H9 (cell line): ENCODE measurements around the gene MED31. TPM values are rescaled to one million over a fixed set of nuclear protein-coding genes. Genes with fewer than 3 reads are reported as not detected.

Experiments used
- DNase-seq: peaks from one replicate; pipeline ENCODE4 v3.0.0-alpha.2; 2017
- H2AFZ ChIP-seq: one replicate; pipeline ENCODE4 v1.6.1; 2013; ENCODE audit warnings: mild to moderate bottlenecking, low read length, control low read depth, moderate library complexity
- H2AK5ac ChIP-seq: 2 replicates; pipeline ENCODE4 v1.6.1; 2013; ENCODE audit warnings: low read length, control low read depth, mixed read lengths; ENCODE audit not compliant: insufficient read length
- H2BK120ac ChIP-seq: one replicate; pipeline ENCODE4 v1.6.1; 2013; ENCODE audit warnings: low read depth, mild to moderate bottlenecking, low read length, control low read depth, inconsistent platforms; ENCODE audit not compliant: poor library complexity, severe bottlenecking
- H2BK12ac ChIP-seq: 2 replicates; pipeline ENCODE4 v1.6.1; 2013; ENCODE audit warnings: low read length, control low read depth, mixed read lengths, low read depth; ENCODE audit not compliant: insufficient read length
- H2BK15ac ChIP-seq: 2 replicates; pipeline ENCODE4 v1.6.1; 2013; ENCODE audit warnings: low read depth, low read length, control low read depth
- H2BK20ac ChIP-seq: one replicate; pipeline ENCODE4 v1.6.1; 2013; ENCODE audit warnings: low read depth, mild to moderate bottlenecking, low read length, control low read depth, inconsistent platforms; ENCODE audit not compliant: poor library complexity, severe bottlenecking
- H2BK5ac ChIP-seq: 2 replicates; pipeline ENCODE4 v1.6.1; 2013; ENCODE audit warnings: low read length, control low read depth, mixed read lengths; ENCODE audit not compliant: insufficient read length
- H3K14ac ChIP-seq: 2 replicates; pipeline ENCODE4 v1.6.1; 2013; ENCODE audit warnings: low read length, control low read depth; ENCODE audit not compliant: insufficient read depth
- H3K18ac ChIP-seq: 2 replicates; pipeline ENCODE4 v1.6.1; 2013; ENCODE audit warnings: low read depth, mild to moderate bottlenecking, mixed read lengths, low read length, control low read depth; ENCODE audit not compliant: insufficient read length
- H3K23ac ChIP-seq: 2 replicates; pipeline ENCODE4 v1.6.1; 2013; ENCODE audit warnings: low read length, control low read depth, mixed read lengths, low read depth; ENCODE audit not compliant: insufficient read length
- H3K23me2 ChIP-seq: 2 replicates; pipeline ENCODE4 v1.6.1; 2013; ENCODE audit warnings: low read depth, mild to moderate bottlenecking, mixed read lengths, low read length, control low read depth; ENCODE audit not compliant: insufficient read length, poor library complexity, severe bottlenecking
- H3K27ac ChIP-seq: 2 replicates; pipeline ENCODE4 v1.5.1; 2013; ENCODE audit warnings: low read length, control low read depth, mixed read lengths, low read depth; ENCODE audit not compliant: insufficient read length
- H3K27me3 ChIP-seq: 2 replicates; pipeline ENCODE4 v1.6.1; 2013; ENCODE audit warnings: low read length, control low read depth, inconsistent platforms; ENCODE audit not compliant: insufficient read depth
- H3K4ac ChIP-seq: 2 replicates; pipeline ENCODE4 v1.6.1; 2013; ENCODE audit warnings: low read depth, mild to moderate bottlenecking, control low read depth, inconsistent platforms, low read length, moderate library complexity
- H3K4me1 ChIP-seq: 2 replicates; pipeline ENCODE4 v1.6.1; 2013; ENCODE audit warnings: low read length, control low read depth, inconsistent platforms; ENCODE audit not compliant: insufficient read depth
- H3K4me2 ChIP-seq: 2 replicates; pipeline ENCODE4 v1.6.1; 2013; ENCODE audit warnings: low read length, control low read depth, mixed read lengths; ENCODE audit not compliant: insufficient read length, insufficient read depth
- H3K56ac ChIP-seq: 2 replicates; pipeline ENCODE4 v1.6.1; 2013; ENCODE audit warnings: low read depth, mild to moderate bottlenecking, mixed read lengths, low read length, control low read depth; ENCODE audit not compliant: insufficient read length
- H3K79me1 ChIP-seq: 2 replicates; pipeline ENCODE4 v1.6.1; 2013; ENCODE audit warnings: low read depth, mild to moderate bottlenecking, moderate library complexity, low read length, control low read depth, inconsistent platforms; ENCODE audit not compliant: insufficient read depth, poor library complexity, severe bottlenecking
- H3K79me2 ChIP-seq: 2 replicates; pipeline ENCODE4 v1.6.1; 2013; ENCODE audit warnings: low read length, control low read depth, inconsistent platforms; ENCODE audit not compliant: insufficient read depth
- H3K9ac ChIP-seq: 2 replicates; pipeline ENCODE4 v1.6.1; 2013; ENCODE audit warnings: low read length, control low read depth, mixed read lengths; ENCODE audit not compliant: insufficient read length; ENCODE audit errors: extremely low read depth
- H3K9me3 ChIP-seq: one replicate; pipeline ENCODE4 v1.6.1; 2013; ENCODE audit warnings: low read depth, low read length, inconsistent platforms; ENCODE audit not compliant: control insufficient read depth
- H3T11ph ChIP-seq: one replicate; pipeline ENCODE4 v1.6.1; 2013; ENCODE audit warnings: mild to moderate bottlenecking, low read length, control low read depth, inconsistent platforms
- H4K20me1 ChIP-seq: one replicate; pipeline ENCODE4 v1.6.1; 2013; ENCODE audit not compliant: control insufficient read depth, insufficient read length, insufficient read depth
- H4K5ac ChIP-seq: 2 replicates; pipeline ENCODE4 v1.6.1; 2013; ENCODE audit warnings: low read depth, mild to moderate bottlenecking, mixed read lengths, low read length, control low read depth; ENCODE audit not compliant: insufficient read length
- H4K8ac ChIP-seq: replicated peaks from 2 replicates; pipeline ENCODE4 v1.6.1; 2013; ENCODE audit warnings: low read length, control low read depth, mixed read lengths, low read depth; ENCODE audit not compliant: insufficient read length
- H4K91ac ChIP-seq: 2 replicates; pipeline ENCODE4 v1.6.1; 2013; ENCODE audit warnings: low read depth, mild to moderate bottlenecking, moderate library complexity, mixed read lengths, low read length, control low read depth; ENCODE audit not compliant: insufficient read length
- H3K27ac Mint-ChIP-seq, 3 experiments: 2 replicates in 2 of 3; 3 replicates in 1 of 3; pipeline ENCODE4 v1.8.0; 2020 to 2021; ENCODE audit warnings: mixed read lengths in 3 of 3, mild to moderate bottlenecking in 1 of 3, moderate library complexity in 1 of 3
- H3K27me3 Mint-ChIP-seq: 2 replicates; pipeline ENCODE4 v1.8.0; 2021; ENCODE audit warnings: low read depth, mild to moderate bottlenecking, moderate library complexity, mixed read lengths
- H3K36me3 Mint-ChIP-seq, 3 experiments: 2 replicates in 2 of 3; 3 replicates in 1 of 3; pipeline ENCODE4 v1.8.0; 2020 to 2021; ENCODE audit warnings: low read depth in 3 of 3, mixed read lengths in 3 of 3; ENCODE audit not compliant: insufficient read depth in 1 of 3
- H3K4me1 Mint-ChIP-seq, 2 experiments: 2 replicates each; pipeline ENCODE4 v1.8.0; 2020; ENCODE audit warnings: mixed read lengths in 2 of 2
- H3K4me3 Mint-ChIP-seq, 2 experiments: 2 replicates in 1 of 2; 3 replicates in 1 of 2; pipeline ENCODE4 v1.8.0; 2020 to 2021; ENCODE audit warnings: mild to moderate bottlenecking in 2 of 2, mixed read lengths in 2 of 2, moderate library complexity in 1 of 2
- H3K9me3 Mint-ChIP-seq, 2 experiments: 2 replicates in 1 of 2; 3 replicates in 1 of 2; pipeline ENCODE4 v1.8.0; 2020; ENCODE audit warnings: mild to moderate bottlenecking in 2 of 2, mixed read lengths in 2 of 2, moderate library complexity in 1 of 2
- CTCF ChIP-seq: fragments of 200-600 bp; sonication (generic); conservative IDR thresholded peaks from 3 replicates; pipeline ENCODE4 v1.8.0; 2021; ENCODE audit warnings: antibody characterized with exemption, mild to moderate bottlenecking
- total RNA-seq: library from RNA; stranded (reverse); gene quantifications from 2 replicates; pipeline ENCODE4 v1.2.1, GENCODE V29; 2021

The MED31 gene
- total RNA-seq, 1 experiment from 2014 or later = 11.8 TPM

- Histone ChIP-seq H3K9me3 (no peaks in the 10 kb centered on the region), H3K18ac (no peak overlapping the region), H3K4me2 (no peak overlapping the region), H4K20me1 (no peaks in the 10 kb centered on the region), H3K4me1 (no peaks in the 10 kb centered on the region), H3K79me2 (no peaks in the 10 kb centered on the region), H3K56ac (no peak overlapping the region), H3K27ac (no peak overlapping the region), H2AFZ (no peak overlapping the region), H2AK5ac (no peak overlapping the region), H3K23ac (no peak overlapping the region), H3K23me2 (no peaks in the 10 kb centered on the region), H4K5ac (no peak overlapping the region), H3K79me1 (no peaks in the 10 kb centered on the region), H2BK120ac (no peak overlapping the region), H2BK5ac (no peak overlapping the region), H2BK12ac (no peak overlapping the region), H3K27me3 (no peaks in the 10 kb centered on the region), H3K4ac (no peak overlapping the region), H4K91ac (no peak overlapping the region), H4K8ac (no peak overlapping the region), H2BK15ac (no peak overlapping the region), H3T11ph (no peak overlapping the region), H2BK20ac (no peak overlapping the region), H3K14ac (no peak overlapping the region), H3K9ac (no peak overlapping the region)
- Mint-ChIP-seq H3K36me3 (peaks cover 10 to 75% (median 26%) of the 10 kb centered on the region in 3 experiments; a peak in 6 of 7 replicates), H3K9me3 (no peaks in the 10 kb centered on the region), H3K27ac (no peak overlapping the region), H3K27me3 (no peaks in the 10 kb centered on the region), H3K4me3 (no peak overlapping the region), H3K4me1 (no peaks in the 10 kb centered on the region)
- TF ChIP-seq CTCF = no peak
- no peak for DNase-seq
Measured at GRCh38 chr17:6599364-6599763, 52.0 kb downstream of the MED31 start.
